Astrocyte of the spinal cord (primary cell): ENCODE measurements around the gene CDH11.

Experiments used
- DNase-seq: peaks from one replicate; pipeline ENCODE4 v3.0.0; 2011; ENCODE audit warnings: low read depth, low spot score
- H3K4me3 ChIP-seq: 2 replicates; pipeline ENCODE4 v1.5.1; 2011; ENCODE audit warnings: low read depth, mild to moderate bottlenecking, low read length, moderate library complexity
- CTCF ChIP-seq: IDR thresholded peaks from 2 replicates; pipeline ENCODE4 v1.5.1; 2012; ENCODE audit warnings: low read depth, mild to moderate bottlenecking, low read length, inconsistent platforms
- in situ Hi-C: cut with HindIII; loops from 2 replicates; pipeline ENCODE4 v1.10.0; 2017; ENCODE audit warnings: low sequenced_read_pairs

The CDH11 gene

GRCh38 chr16:65123396-65124211 is 1.7 kb upstream of the CDH11 start:
- DNase-seq = no peak
- no peak for TF ChIP-seq CTCF
- peak overlapping the region; percentile 98 for H3K4me3 ChIP-seq
- in situ Hi-C loops = no loop called here

GRCh38 chr16:65122724-65123395 is 997 bp upstream of the CDH11 start:
- H3K4me3 ChIP-seq = peak overlapping the region; percentile 98
- TF ChIP-seq CTCF = no peak
- DNase-seq = peak; percentile 74
- in situ Hi-C loops = no loop called here

DNA sequence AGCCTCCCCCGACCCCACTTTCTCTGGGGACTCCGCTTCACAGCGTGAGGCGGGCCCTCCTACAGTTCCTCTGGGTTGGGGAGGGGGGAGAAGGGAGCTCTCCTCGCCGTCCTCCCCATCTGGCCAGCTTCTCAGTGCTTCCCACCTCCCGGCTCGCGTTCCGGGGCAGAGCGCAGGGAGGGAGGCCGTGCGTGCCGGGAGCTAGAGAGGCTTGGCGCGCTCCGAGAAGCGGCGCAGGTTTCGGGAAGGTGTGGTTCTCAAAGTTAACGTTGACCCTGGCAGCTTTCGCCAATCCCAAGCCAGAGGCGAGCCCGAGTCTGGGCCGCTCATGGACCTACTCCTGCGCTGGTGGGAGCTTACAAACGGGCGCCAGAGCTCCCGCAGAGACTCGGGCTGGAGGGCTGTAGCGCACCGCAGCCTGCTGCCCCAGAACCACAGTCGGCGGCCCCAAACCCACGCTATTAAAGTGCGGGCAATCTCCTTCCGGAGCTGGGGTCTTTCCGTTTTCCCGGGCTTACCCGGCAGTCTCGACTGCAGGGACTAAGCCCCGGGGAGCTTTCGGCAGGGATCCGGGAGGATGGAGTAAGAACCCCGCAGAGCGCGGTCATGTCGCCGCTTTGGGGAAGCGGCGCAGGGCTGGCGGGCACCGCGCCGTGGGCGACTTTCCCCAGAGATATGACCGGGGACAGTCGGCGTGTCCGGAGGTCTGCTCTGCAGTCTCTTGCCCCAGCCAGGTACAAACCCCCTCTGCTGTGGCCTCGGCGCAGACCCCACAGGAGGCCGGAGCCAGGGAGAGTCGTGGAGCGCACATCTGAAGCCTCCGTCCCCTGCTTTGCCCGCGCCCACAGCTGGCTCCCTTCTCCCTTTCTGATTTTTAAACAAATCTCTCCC is 787 bp downstream of the CDH11 start:
- H3K4me3 ChIP-seq = peak overlapping the region; percentile 98
- in situ Hi-C loops = no loop called here
- DNase-seq = peak; percentile 43
- TF ChIP-seq CTCF = no peak

DNA sequence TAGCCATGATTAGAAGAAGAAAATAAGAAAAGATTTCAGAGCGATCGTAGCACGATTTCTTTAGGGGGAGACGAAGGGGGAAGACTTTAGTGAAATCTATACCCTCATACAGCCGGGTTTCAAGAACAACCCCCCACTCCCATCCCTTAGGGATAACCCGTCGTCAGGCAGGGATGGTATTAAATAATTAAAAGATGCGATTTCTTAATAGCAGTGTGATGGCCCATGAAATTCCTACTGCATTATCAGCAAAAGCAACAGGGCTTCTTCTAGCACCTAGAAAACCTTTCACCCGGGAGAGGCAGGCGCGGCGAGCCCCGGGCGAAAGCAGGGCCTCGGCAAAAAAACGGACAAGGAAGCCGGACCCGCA is 1.4 kb downstream of the CDH11 start:
- in situ Hi-C loops = no loop called here
- no peak for TF ChIP-seq CTCF
- DNase-seq = peak; percentile 16
- H3K4me3 ChIP-seq = peak overlapping the region; percentile 98

DNA sequence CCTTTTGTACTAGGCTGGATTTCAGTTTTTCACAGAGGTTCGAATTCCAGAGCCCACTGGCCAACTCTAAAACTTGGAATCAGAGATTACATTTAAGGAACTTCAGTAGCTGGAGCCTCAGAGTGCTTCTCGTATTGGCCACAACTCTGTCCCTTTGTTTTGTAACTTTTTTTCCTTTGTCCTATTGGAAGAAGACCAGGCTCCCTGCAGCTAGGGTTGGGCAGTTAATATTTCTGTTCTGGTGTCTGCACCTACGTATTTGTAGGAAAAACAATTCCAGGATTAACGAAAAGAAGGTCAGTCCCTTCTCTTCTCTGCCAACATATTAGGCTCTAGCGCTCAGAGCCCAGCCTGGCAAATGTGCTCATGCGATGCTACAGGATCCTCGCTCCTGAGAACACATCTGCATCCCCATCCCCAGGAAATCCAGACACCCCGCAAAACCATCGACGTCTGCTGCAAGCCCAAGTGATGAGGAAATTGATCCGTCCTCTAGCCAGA is 1.9 kb downstream of the CDH11 start:
- in situ Hi-C loops = no loop called here
- peak overlapping the region; percentile 98 for H3K4me3 ChIP-seq
- DNase-seq = peak; percentile 83
- TF ChIP-seq CTCF = no peak

GRCh38 chr16:65119435-65119834 is 2.4 kb downstream of the CDH11 start:
- peak overlapping the region; percentile 98 for H3K4me3 ChIP-seq
- peak; percentile 25 for DNase-seq
- no peak for TF ChIP-seq CTCF
- in situ Hi-C loops = no loop called here
